ENCODE results near the gene RAB7B. TPM values are rescaled to one million over a fixed set of nuclear protein-coding genes. Genes with fewer than 3 reads are reported as not detected.

Gene RAB7B
- total RNA-seq, 2 donors from 2014 or later, result 4.8 to 5.1 TPM

DNA sequence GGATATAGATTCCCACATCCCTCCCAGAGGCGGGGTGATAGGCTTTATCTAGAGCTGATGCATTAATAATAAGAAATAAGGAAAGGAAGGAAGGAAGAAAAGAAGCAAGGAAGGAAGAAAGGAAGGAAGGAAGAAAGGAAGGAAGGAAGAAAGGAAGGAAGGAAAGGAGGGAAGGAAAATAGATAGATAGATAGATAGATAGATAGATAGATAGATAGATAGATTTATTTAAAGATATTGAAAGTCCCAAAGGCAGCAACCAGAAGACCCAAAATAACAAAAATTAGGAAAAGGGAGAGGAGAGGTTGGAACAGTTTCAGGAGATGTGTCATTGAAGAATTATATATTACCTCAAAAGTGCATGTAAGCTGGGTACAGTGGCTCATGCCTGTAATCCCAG lies 47.7 kb downstream of the RAB7B start:
- DNase-seq (ENCODE audit: low spot score), result no peak
- no peaks in the 10 kb centered on the region for H3K27me3 ChIP-seq
- H3K36me3 ChIP-seq, result no peaks in the 10 kb centered on the region
- TF ChIP-seq, protein P1, sequence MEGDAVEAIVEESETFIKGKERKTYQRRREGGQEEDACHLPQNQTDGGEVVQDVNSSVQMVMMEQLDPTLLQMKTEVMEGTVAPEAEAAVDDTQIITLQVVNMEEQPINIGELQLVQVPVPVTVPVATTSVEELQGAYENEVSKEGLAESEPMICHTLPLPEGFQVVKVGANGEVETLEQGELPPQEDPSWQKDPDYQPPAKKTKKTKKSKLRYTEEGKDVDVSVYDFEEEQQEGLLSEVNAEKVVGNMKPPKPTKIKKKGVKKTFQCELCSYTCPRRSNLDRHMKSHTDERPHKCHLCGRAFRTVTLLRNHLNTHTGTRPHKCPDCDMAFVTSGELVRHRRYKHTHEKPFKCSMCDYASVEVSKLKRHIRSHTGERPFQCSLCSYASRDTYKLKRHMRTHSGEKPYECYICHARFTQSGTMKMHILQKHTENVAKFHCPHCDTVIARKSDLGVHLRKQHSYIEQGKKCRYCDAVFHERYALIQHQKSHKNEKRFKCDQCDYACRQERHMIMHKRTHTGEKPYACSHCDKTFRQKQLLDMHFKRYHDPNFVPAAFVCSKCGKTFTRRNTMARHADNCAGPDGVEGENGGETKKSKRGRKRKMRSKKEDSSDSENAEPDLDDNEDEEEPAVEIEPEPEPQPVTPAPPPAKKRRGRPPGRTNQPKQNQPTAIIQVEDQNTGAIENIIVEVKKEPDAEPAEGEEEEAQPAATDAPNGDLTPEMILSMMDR (IDR thresholded peaks at IDR 0.05), result no peak
- no peak overlapping the region for H3K4me3 ChIP-seq
- H3K9me3 ChIP-seq, result no peaks in the 10 kb centered on the region
- H3K4me1 ChIP-seq, result peaks cover 0 to 3% of the 10 kb centered on the region in 2 donors
- no peak overlapping the region for H3K27ac ChIP-seq

DNA sequence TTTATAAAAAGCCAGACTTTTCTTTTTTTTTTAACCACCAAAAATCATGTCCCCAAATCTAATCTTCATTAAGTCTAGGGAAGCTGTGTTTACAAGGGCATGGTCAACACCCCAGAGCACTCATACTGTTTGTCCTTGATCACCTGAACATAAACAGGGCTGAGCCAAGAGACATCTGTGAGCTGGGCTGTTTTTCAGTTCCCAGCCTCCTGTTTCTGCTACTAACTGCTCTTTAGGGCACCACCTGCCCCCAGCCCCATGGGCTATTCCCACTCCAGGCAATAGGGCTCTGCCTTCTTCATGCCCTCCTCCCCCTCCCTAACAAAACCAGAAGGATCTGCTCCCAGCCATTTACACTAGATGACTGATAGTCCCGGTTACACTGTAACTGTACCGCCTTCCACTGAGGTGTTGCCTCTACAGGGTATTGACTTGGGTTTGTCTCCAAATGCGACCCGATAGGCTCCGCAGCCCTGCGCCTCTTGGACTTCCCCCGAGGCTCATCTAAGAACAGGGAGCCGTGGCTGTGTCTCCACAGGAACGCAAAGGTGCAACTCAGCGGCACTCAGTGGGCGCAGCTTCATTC lies 48.3 kb downstream of the RAB7B start:
- Histone ChIP-seq H3K4me3 (no peak overlapping the region), H3K36me3 (no peaks in the 10 kb centered on the region), H3K27ac (no peak overlapping the region), H3K9me3 (no peaks in the 10 kb centered on the region), H3K4me1 (peaks cover 0 to 9% of the 10 kb centered on the region in 2 donors), H3K27me3 (no peaks in the 10 kb centered on the region)
- DNase-seq (ENCODE audit: low spot score), result no peak
- TF ChIP-seq, protein P1 (IDR thresholded peaks at IDR 0.05), result no peak

DNA sequence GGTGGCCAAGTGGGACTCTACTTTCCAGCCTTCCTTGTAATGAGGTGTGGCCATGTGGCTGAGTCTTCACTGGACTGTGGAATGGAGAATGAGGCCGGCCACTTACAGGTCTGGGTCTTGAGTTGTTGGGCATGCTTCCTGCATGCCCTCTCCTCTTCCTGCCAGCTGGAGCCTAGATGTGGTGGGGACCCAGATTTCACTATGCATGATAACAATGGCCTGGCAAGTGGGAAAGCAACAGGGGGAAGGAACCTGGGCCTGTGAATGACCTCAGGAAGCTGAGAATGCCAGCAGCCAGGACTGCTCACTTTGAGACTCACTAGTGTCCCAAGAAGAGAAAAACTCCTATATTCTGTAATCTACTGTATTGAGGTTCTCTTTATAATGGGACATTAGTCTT lies 51.4 kb downstream of the RAB7B start:
- peaks cover 0 to 10% of the 10 kb centered on the region in 2 donors for H3K4me1 ChIP-seq
- no peak overlapping the region for H3K4me3 ChIP-seq
- no peak for DNase-seq (ENCODE audit: low spot score)
- H3K27me3 ChIP-seq, result no peaks in the 10 kb centered on the region
- no peaks in the 10 kb centered on the region for H3K9me3 ChIP-seq
- no peaks in the 10 kb centered on the region for H3K36me3 ChIP-seq
- TF ChIP-seq, protein P1 (IDR thresholded peaks at IDR 0.05), result no peak
- H3K27ac ChIP-seq, result no peak overlapping the region

DNA sequence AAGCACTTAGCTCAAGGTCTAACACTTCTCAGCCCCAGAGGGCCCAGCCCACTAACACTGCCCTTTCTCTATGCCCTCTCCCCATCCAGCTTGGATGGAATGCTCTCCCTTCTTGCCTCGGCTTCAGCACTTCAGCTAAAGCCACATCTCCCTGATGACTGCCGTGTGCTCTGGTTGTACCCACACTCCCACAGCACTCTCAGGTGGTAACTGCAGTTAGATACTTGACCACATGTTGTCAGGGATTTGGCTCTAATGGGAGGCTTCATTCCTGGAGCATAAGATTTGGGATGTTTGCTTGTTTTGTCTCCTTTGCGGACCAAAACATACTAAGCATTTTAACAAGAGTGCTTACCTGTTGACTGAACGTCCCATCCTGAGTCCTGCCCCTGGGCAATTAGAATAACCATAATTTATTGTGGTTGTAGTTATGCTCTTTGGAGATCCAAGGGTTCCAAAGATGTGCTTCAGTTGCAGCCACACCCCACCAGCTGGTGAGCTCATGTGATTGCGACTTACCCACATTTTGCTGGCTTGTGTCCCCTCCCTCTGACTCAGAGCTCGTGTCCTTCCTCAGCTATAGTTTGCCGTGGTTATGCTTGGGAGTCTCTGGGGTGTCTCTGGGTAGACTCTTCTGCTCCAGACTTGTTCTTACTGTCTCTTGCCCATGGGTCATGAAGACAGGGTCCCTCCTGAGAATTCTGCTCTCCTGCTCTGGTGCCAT lies 52.2 kb downstream of the RAB7B start:
- TF ChIP-seq, protein P1 (IDR thresholded peaks at IDR 0.05), result no peak
- DNase-seq (ENCODE audit: low spot score), result no peak
- Histone ChIP-seq H3K27me3 (no peaks in the 10 kb centered on the region), H3K36me3 (no peaks in the 10 kb centered on the region), H3K4me3 (no peak overlapping the region), H3K4me1 (peaks cover 0 to 10% of the 10 kb centered on the region in 2 donors), H3K27ac (no peak overlapping the region), H3K9me3 (no peaks in the 10 kb centered on the region)

DNA sequence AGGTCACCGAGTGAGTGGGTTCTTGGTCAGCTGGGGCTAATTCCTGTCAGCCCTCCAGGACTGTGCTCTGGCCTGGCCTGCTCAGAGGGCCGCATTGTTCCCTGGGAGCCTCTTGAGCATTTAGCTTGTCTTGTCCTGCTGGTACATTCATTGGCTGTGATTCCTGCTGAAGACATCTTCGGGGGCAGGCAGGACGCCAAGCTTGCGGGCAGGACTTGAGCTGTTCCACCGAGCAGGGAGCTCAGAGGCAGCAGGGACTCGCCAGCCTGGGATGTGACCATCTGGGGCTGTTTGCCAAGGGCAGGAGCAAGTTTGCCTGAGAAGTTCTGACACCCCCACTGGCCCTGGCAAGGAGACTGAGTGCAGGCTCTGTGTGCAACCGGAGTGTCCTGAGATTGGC lies 52.9 kb downstream of the RAB7B start:
- TF ChIP-seq, protein P1 (IDR thresholded peaks at IDR 0.05), result no peak
- Histone ChIP-seq H3K27ac (no peak overlapping the region), H3K27me3 (no peaks in the 10 kb centered on the region), H3K4me1 (peaks cover 0 to 10% of the 10 kb centered on the region in 2 donors), H3K9me3 (no peaks in the 10 kb centered on the region), H3K36me3 (no peaks in the 10 kb centered on the region), H3K4me3 (no peak overlapping the region)
- no peak for DNase-seq (ENCODE audit: low spot score)

Data from right atrium auricular region (tissue), 2 donors.